ENCODE results near the gene SLC9C2.
"Not testable (repeated sequence)": the region's sequence is repeated elsewhere in the genome, so short reads cannot be mapped to it uniquely, and the experiment has no call there.

SLC9C2 gene

GRCh38 chr1:173581383-173582079 lies 21.3 kb downstream of the SLC9C2 start:
- no peak for DNase-seq

GRCh38 chr1:173580658-173581057 lies 22.2 kb downstream of the SLC9C2 start:
- DNase-seq, result no peak

- no peak for DNase-seq
Observed at GRCh38 chr1:173580071-173580470, 22.8 kb downstream of the SLC9C2 start.

GRCh38 chr1:173573596-173573995 lies 29.3 kb downstream of the SLC9C2 start:
- no peak for DNase-seq

- DNase-seq, result no peak
Observed at GRCh38 chr1:173572201-173572873, 30.5 kb downstream of the SLC9C2 start.

- no peak for DNase-seq
Observed at GRCh38 chr1:173570370-173571007, 32.4 kb downstream of the SLC9C2 start.

- DNase-seq, result no peak
Observed at GRCh38 chr1:173568483-173568882, 34.4 kb downstream of the SLC9C2 start.

- DNase-seq, result not testable (repeated sequence)
Observed at GRCh38 chr1:173563846-173564245, 39.0 kb downstream of the SLC9C2 start.

GRCh38 chr1:173562813-173563212 lies 40.1 kb downstream of the SLC9C2 start:
- DNase-seq, result no peak

- no peak for DNase-seq
Observed at GRCh38 chr1:173561263-173561662, 41.6 kb downstream of the SLC9C2 start.

- DNase-seq, result no peak
Observed at GRCh38 chr1:173560285-173560880, 42.5 kb downstream of the SLC9C2 start.

GRCh38 chr1:173555651-173556305 lies 47.1 kb downstream of the SLC9C2 start:
- DNase-seq, result no peak

- no peak for DNase-seq
Observed at GRCh38 chr1:173554541-173555250, 48.2 kb downstream of the SLC9C2 start.

- DNase-seq, result no peak
Observed at GRCh38 chr1:173554089-173554488, 48.8 kb downstream of the SLC9C2 start.

GRCh38 chr1:173553312-173553711 lies 49.6 kb downstream of the SLC9C2 start:
- no peak for DNase-seq

- no peak for DNase-seq
Observed at GRCh38 chr1:173551699-173552098, 51.2 kb downstream of the SLC9C2 start.

- no peak for DNase-seq
Observed at GRCh38 chr1:173549813-173550212, 53.1 kb downstream of the SLC9C2 start.

GRCh38 chr1:173545688-173546087 lies 57.2 kb downstream of the SLC9C2 start:
- no peak for DNase-seq

- no peak for DNase-seq
Observed at GRCh38 chr1:173536223-173536622, 66.6 kb downstream of the SLC9C2 start.

- DNase-seq, result no peak
Observed at GRCh38 chr1:173532237-173532636, 70.6 kb downstream of the SLC9C2 start.

GRCh38 chr1:173530795-173531693 lies 71.8 kb downstream of the SLC9C2 start:
- DNase-seq, result no peak

Measured in NCI-H774 (cell line).